ENCODE data around the gene ENDOV. TPM values are rescaled to one million over a fixed set of nuclear protein-coding genes. Genes with fewer than 3 reads are reported as not detected.

ENDOV gene
- total and polyA plus RNA-seq, 2 donors (not counting 3 experiments of a cell fraction or from before 2014, with no cell fraction given) = 20.4 to 25.9 TPM

- H3K9ac ChIP-seq (replicated peaks; ENCODE audit: extremely low read depth, insufficient read depth, low read length) = no peak overlapping the region
- H3K9me1 ChIP-seq (replicated peaks; ENCODE audit: control insufficient read depth, extremely low read depth, insufficient read depth, low read length) = no peaks in the 10 kb centered on the region
- H3K4me3 ChIP-seq (replicated peaks in 1 of 3; ENCODE audit: insufficient read depth in 1 of 3, low read depth in 1 of 3, low read length in 3 of 3) = no peak overlapping the region
- intact Hi-C loops (cut with micrococcal nuclease) = no loop called here
- no peak for FAIRE-seq
- ChIA-PET CTCF (interaction anchor here (1.4 to 2.0 kb wide), 2 partner anchors 9 to 38 kb away, joined by 4 to 9 read pairs; no protein-coding TSS in a partner anchor), POLR2A (no interaction called here)
- H3K79me2 ChIP-seq (ENCODE audit: control insufficient read depth, insufficient read depth, low read length) = no peaks in the 10 kb centered on the region
- no peaks in the 10 kb centered on the region for H3K9me3 ChIP-seq (replicated peaks; ENCODE audit: control insufficient read depth, insufficient read depth, low read length)
- dilution Hi-C loops (cut with MboI; ENCODE audit: extremely low pct_ligation_motif_present, low sequenced_read_pairs) = no loop called here
- BruUV-seq (replicated peaks) = no TSS peak
- no peaks in the 10 kb centered on the region for H4K20me1 ChIP-seq (replicated peaks; ENCODE audit: control insufficient read depth, extremely low read depth, insufficient read depth, low read length)
- H2AFZ ChIP-seq (ENCODE audit: low read depth, low read length) = no peak overlapping the region
- TF ChIP-seq POLR2AphosphoS5 (IDR thresholded peaks at IDR 0.05; ENCODE audit: insufficient read depth, low read depth, low read length) = no peak
- no peak for TF ChIP-seq CTCF (IDR thresholded peaks at IDR 0.05; ENCODE audit: extremely low read depth in 1 of 2, insufficient read depth in 1 of 2, low read depth in 1 of 2, low read length in 2 of 2)
- no peak for TF ChIP-seq MAX (IDR thresholded peaks at IDR 0.05; ENCODE audit: insufficient read depth, insufficient read length)
- TF ChIP-seq JUN (IDR thresholded peaks at IDR 0.05; ENCODE audit: borderline replicate concordance, insufficient read depth, insufficient read length, low read depth) = no peak
- no peak for TF ChIP-seq FOS (IDR thresholded peaks at IDR 0.05; ENCODE audit: borderline replicate concordance, insufficient read depth, low read length)
- TF ChIP-seq EZH2 (IDR thresholded peaks at IDR 0.05; ENCODE audit: borderline replicate concordance, low read depth, low read length, severe bottlenecking) = no peak
- TF ChIP-seq MYC (IDR thresholded peaks at IDR 0.05; ENCODE audit: low read depth, low read length) = no peak
- TF ChIP-seq POLR2A (IDR thresholded peaks at IDR 0.05; ENCODE audit: low read depth, low read length) = no peak
- no peak for TF ChIP-seq GATA2 (IDR thresholded peaks at IDR 0.05; ENCODE audit: insufficient read depth, insufficient read length, low read depth, low read length)
- peaks cover 15 to 17% of the 10 kb centered on the region in 2 experiments for H3K27me3 ChIP-seq (ENCODE audit: control insufficient read depth in 2 of 2, insufficient read depth in 2 of 2, low read length in 2 of 2)
- H3K4me2 ChIP-seq (ENCODE audit: insufficient read depth, low read length) = no peak overlapping the region
- H3K36me3 ChIP-seq (ENCODE audit: control insufficient read depth in 2 of 2, extremely low read depth in 1 of 2, insufficient read depth in 2 of 2, low read length in 2 of 2) = no peaks in the 10 kb centered on the region
- H3K27ac ChIP-seq (ENCODE audit: insufficient read depth, low read depth, low read length) = no peak overlapping the region
- DNase-seq (ENCODE audit: low read depth, low spot score) = no peak
- H3K4me1 ChIP-seq (ENCODE audit: control insufficient read depth, extremely low read depth, insufficient read depth, low read length) = no peaks in the 10 kb centered on the region
Measured at GRCh38 chr17:80464486-80464885, 49.5 kb downstream of the ENDOV start.

All from endothelial cell of umbilical vein (primary cell).